Measurements from ENCODE around the gene SEC11A. TPM values are rescaled to one million over a fixed set of nuclear protein-coding genes. Genes with fewer than 3 reads are reported as not detected.
A peak's percentile ranks its signal among the peaks of the same experiment; 100 is the strongest.

The SEC11A gene
- total RNA-seq, 2 experiments from 2014 or later = 117 to 119 TPM

DNA sequence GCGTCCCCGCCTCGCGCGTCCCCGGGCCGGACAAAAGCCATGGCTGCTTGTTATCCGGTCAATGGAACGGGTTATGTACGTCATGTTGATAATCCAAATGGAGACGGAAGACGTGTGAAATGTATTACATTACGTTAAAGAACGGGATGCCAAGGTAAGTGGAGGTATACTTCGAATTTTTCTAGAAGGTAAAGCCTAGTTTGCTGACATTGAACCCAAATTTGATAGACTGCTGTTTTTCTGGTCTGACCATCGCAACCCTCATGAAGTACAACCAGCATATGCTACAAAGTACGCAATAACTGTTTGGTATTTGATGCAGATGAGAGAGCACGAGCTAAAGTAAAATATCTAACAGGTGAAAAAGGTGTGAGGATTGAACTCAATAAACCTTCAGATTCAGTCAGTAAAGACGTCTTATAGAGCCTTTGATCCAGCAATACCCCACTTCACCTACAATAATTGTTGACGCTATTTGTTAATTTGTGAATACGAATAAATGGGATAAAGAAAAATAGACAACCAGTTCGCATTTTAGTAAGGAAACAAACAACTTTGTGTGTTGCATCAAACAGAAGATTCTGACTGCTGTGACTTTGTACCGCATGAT is 81.6 kb downstream of the SEC11A start:
- H3K4me1 Mint-ChIP-seq (ENCODE audit: low read depth) = peaks cover 52% of the 10 kb centered on the region
- H3K4me3 Mint-ChIP-seq = peak overlapping the region; percentile 88
- no peaks in the 10 kb centered on the region for H3K27me3 Mint-ChIP-seq (ENCODE audit: low read depth)
- no peak for ATAC-seq
- POLR2A ChIA-PET = interaction anchor here (0.8 to 2.3 kb wide), 4 partner anchors 20 to 101 kb away, joined by 3 to 9 read pairs (median 4); partner anchors contain the start of gene WDR73
- peaks cover 35% of the 10 kb centered on the region for H3K36me3 Mint-ChIP-seq (ENCODE audit: low read depth)
- CTCF ChIA-PET = interaction anchor here (0.6 to 3.2 kb wide), 13 partner anchors 9 to 294 kb away, joined by 3 to 46 read pairs (median 4); partner anchors contain the start of genes WDR73 and ZSCAN2
- no peaks in the 10 kb centered on the region for H3K9me3 Mint-ChIP-seq (ENCODE audit: insufficient read depth)
- no peak for DNase-seq
- H3K27ac Mint-ChIP-seq = peak overlapping the region; percentile 73

DNA sequence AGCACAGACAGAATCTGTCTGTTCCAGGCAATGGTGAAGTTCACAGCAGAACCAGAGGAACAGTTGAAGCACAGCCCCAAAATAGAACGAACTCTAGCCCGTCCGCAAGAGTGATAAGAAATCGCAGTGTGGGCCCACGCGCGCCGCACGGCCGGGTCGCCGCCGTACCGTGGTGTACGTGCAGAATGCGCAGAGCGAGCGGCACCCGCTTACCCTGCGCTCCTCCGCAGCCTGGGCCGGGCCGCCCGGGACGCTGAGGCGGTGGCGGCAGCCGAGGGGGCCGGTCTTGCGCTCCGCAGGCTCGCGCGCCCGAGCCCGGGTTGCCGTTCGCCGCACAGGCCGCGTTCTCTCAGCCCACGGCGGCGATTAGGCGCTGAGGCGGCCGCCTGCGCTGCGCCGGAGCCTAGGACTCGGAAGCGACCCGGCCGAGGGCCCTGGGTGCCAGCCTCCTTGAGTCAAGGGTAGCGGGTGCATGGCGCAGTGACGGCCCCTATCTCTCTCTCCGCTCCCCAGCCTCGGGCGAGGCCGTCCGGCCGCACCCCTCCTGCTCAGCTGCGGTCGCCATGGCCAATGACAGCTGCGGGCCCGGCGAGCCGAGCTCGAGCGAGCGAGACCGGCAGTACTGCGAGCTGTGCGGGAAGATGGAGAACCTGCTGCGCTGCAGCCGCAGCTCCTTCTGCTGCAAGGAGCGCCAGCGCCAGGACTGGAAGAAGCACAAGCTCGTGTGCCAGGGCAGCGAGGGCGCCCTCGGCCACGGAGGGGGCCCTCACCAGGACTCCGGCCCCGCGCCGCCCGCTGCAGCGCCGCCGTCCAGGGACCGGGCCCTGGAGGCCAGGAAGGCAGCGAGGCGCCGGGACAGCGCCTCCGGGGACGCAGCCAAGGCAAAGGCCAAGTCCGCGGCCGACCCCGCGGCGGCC is 82.4 kb downstream of the SEC11A start:
- Mint-ChIP-seq H3K4me3 (peak overlapping the region; percentile 88), H3K4me1 (ENCODE audit: low read depth) (peaks cover 55% of the 10 kb centered on the region), H3K9me3 (ENCODE audit: insufficient read depth) (no peaks in the 10 kb centered on the region), H3K36me3 (ENCODE audit: low read depth) (peaks cover 31% of the 10 kb centered on the region), H3K27me3 (ENCODE audit: low read depth) (no peaks in the 10 kb centered on the region), H3K27ac (peak overlapping the region; percentile 94)
- ATAC-seq = peak; percentile 58
- ChIA-PET POLR2A (interaction anchor here (0.8 to 2.3 kb wide), 2 partner anchors 35 to 102 kb away, joined by 3 to 9 read pairs; no protein-coding TSS in a partner anchor), CTCF (interaction anchor here (0.6 to 3.2 kb wide), 8 partner anchors 12 to 295 kb away, joined by 3 to 46 read pairs (median 6); partner anchors contain the start of genes WDR73 and ZSCAN2)
- DNase-seq = peak; percentile 73

DNA sequence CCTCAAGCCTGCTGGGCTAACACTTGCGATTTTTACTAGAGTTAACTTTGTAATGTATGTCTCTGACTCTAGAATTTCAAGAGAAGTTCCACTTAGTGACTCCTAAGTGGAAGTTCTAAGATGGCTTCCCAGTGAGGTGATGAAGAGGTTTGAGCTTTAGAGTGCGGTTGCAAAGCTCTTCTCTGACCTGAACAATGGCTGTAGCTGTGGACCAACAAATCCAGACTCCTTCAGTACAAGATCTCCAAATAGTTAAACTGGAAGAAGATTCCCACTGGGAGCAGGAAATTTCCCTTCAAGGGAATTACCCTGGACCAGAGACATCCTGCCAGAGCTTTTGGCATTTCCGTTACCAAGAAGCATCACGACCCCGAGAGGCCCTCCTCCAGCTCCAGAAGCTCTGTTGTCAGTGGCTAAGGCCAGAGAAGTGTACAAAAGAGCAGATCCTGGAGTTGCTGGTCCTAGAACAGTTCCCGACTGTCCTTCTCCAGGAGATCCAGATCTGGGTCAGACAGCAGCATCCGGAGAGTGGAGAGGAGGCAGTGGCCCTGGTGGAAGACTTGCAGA is 84.2 kb downstream of the SEC11A start:
- Mint-ChIP-seq H3K4me3 (peak overlapping the region; percentile 88), H3K9me3 (ENCODE audit: insufficient read depth) (no peaks in the 10 kb centered on the region), H3K27ac (peak overlapping the region; percentile 97), H3K4me1 (ENCODE audit: low read depth) (peaks cover 47% of the 10 kb centered on the region), H3K36me3 (ENCODE audit: low read depth) (peaks cover 21% of the 10 kb centered on the region), H3K27me3 (ENCODE audit: low read depth) (no peaks in the 10 kb centered on the region)
- CTCF ChIA-PET = interaction anchor here (0.9 to 6.0 kb wide), 10 partner anchors 20 to 296 kb away, joined by 3 to 79 read pairs (median 5); partner anchors contain the start of gene ZSCAN2
- DNase-seq (no peak), ATAC-seq (peak; percentile 1)
- POLR2A ChIA-PET = interaction anchor here (0.8 to 5.1 kb wide), 10 partner anchors 9 to 85 kb away, joined by 3 to 23 read pairs (median 6); partner anchors contain the start of genes SEC11A, WDR73 and ZSCAN2

DNA sequence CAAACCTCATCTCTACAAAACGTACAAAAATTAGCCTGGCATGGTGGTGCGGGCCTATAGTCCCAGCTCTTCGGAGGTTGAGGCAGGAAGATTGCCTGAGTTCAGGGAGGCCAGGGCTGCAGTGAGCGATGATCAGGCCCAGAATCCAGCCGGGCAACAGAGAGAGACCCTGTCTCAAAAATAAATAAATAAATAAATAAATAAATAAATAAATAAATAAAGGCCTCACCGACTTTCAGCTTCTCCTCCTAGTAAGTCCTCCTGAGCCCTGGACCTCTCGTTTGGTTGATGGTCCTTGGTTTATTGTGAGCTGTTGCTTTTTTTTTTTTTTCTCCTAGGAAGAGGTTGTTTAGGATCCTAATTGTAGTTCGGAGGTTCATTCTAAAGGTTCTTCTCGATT is 86.9 kb downstream of the SEC11A start:
- Mint-ChIP-seq H3K36me3 (ENCODE audit: low read depth) (peaks cover 15% of the 10 kb centered on the region), H3K9me3 (ENCODE audit: insufficient read depth) (no peaks in the 10 kb centered on the region), H3K27me3 (ENCODE audit: low read depth) (no peaks in the 10 kb centered on the region), H3K4me1 (ENCODE audit: low read depth) (peaks cover 25% of the 10 kb centered on the region), H3K4me3 (no peak overlapping the region), H3K27ac (no peak overlapping the region)
- CTCF ChIA-PET = interaction anchor here (1.4 to 6.0 kb wide), 2 partner anchors 24 to 30 kb away, joined by 3 to 79 read pairs; partner anchors contain the start of gene ZSCAN2
- ATAC-seq (no peak), DNase-seq (no peak)
- POLR2A ChIA-PET = interaction anchor here (5.1 kb wide), 1 partner anchor 24 kb away, joined by 23 read pairs; no protein-coding TSS in a partner anchor

DNA sequence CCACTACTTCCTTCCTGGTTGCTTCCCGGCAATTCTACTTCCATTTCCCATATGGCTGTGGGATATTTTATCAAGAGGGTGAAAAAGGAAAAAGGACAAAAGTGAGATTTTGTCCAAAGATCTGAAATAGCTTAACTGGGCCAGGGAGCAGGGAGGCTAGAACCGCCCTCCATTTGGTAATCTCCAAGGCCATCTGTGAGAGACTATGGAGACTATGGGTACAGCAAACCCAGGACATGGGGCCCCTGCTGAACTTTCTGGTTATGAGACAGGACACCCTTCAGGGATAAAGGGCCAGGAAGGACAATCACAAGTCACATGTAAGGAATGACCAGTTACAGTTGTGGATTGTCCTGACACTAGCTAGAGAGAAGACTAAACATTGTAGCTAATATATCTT is 90.8 kb downstream of the SEC11A start:
- Mint-ChIP-seq H3K4me1 (ENCODE audit: low read depth) (peaks cover 4% of the 10 kb centered on the region), H3K27ac (no peak overlapping the region), H3K27me3 (ENCODE audit: low read depth) (no peaks in the 10 kb centered on the region), H3K9me3 (ENCODE audit: insufficient read depth) (peaks cover 17% of the 10 kb centered on the region), H3K36me3 (ENCODE audit: low read depth) (peaks cover 40% of the 10 kb centered on the region), H3K4me3 (no peak overlapping the region)
- ATAC-seq = no peak
- ChIA-PET CTCF (no interaction called here), POLR2A (no interaction called here)
- no peak for DNase-seq

DNA sequence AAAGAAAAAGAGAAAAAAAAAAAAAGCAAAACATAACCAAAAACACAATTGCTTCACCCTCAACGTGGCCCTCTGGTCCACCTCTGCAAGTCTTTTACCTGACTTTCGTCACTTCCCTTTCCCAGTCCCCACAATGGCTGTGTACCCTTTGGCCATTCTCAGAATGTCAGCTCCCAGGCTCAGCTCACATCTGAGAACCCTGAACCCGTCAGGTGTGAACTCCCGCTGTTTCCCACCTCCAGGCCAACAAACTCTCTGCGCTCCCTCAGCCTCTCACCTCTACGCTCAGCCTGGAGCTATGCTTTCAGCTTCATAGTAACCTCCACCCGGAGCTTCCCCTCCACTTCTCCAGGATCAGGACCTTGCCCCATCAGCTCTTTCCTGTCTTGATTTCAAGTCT is 91.6 kb downstream of the SEC11A start:
- Mint-ChIP-seq H3K4me3 (no peak overlapping the region), H3K36me3 (ENCODE audit: low read depth) (peaks cover 46% of the 10 kb centered on the region), H3K4me1 (ENCODE audit: low read depth) (peaks cover 3% of the 10 kb centered on the region), H3K27ac (no peak overlapping the region), H3K9me3 (ENCODE audit: insufficient read depth) (peaks cover 25% of the 10 kb centered on the region), H3K27me3 (ENCODE audit: low read depth) (no peaks in the 10 kb centered on the region)
- no peak for DNase-seq
- no peak for ATAC-seq
- CTCF ChIA-PET = interaction anchor here (1.2 kb wide), 1 partner anchor 25 kb away, joined by 3 read pairs; no protein-coding TSS in a partner anchor
- POLR2A ChIA-PET = no interaction called here

DNA sequence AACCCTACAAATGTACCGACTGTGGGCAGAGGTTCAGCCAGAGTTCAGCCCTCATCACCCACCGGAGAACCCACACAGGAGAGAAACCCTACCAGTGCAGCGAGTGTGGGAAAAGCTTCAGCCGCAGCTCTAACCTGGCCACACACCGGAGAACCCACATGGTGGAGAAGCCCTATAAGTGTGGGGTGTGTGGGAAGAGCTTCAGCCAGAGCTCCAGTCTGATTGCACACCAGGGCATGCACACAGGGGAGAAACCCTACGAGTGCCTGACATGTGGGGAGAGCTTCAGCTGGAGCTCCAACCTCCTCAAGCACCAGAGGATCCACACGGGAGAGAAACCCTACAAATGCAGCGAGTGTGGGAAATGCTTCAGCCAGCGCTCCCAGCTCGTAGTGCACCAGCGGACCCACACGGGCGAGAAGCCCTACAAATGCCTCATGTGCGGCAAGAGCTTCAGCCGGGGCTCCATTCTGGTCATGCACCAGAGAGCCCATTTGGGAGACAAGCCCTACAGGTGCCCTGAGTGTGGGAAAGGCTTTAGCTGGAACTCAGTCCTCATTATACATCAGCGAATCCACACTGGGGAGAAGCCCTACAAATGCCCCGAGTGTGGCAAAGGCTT is 94.5 kb downstream of the SEC11A start:
- POLR2A ChIA-PET = interaction anchor here (0.8 to 1.9 kb wide), 4 partner anchors 10 to 33 kb away, joined by 3 to 4 read pairs (median 4); partner anchors contain the start of gene WDR73
- no peak for ATAC-seq
- Mint-ChIP-seq H3K36me3 (ENCODE audit: low read depth) (peaks cover 47% of the 10 kb centered on the region), H3K27me3 (ENCODE audit: low read depth) (no peaks in the 10 kb centered on the region), H3K4me1 (ENCODE audit: low read depth) (no peaks in the 10 kb centered on the region), H3K9me3 (ENCODE audit: insufficient read depth) (peaks cover 26% of the 10 kb centered on the region), H3K27ac (no peak overlapping the region), H3K4me3 (no peak overlapping the region)
- CTCF ChIA-PET = interaction anchor here (1.6 to 1.8 kb wide), 2 partner anchors 9 to 34 kb away, joined by 5 to 6 read pairs; no protein-coding TSS in a partner anchor
- DNase-seq = no peak

DNA sequence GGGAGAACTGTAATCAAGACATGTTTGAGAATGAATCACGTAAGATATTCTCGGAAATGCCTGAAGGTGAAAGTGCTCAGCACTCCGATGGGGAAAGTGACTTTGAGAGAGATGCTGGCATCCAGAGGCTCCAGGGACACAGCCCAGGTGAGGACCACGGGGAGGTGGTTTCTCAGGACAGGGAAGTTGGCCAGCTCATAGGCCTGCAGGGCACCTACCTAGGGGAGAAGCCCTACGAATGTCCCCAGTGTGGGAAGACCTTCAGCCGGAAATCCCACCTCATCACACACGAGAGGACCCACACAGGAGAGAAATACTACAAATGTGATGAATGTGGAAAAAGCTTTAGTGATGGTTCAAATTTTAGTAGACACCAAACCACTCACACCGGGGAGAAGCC is 95.3 kb downstream of the SEC11A start:
- H3K36me3 Mint-ChIP-seq (ENCODE audit: low read depth) = peaks cover 48% of the 10 kb centered on the region
- H3K27me3 Mint-ChIP-seq (ENCODE audit: low read depth) = no peaks in the 10 kb centered on the region
- no peak overlapping the region for H3K27ac Mint-ChIP-seq
- H3K9me3 Mint-ChIP-seq (ENCODE audit: insufficient read depth) = peaks cover 26% of the 10 kb centered on the region
- DNase-seq (no peak), ATAC-seq (no peak)
- CTCF ChIA-PET = interaction anchor here (1.6 to 1.8 kb wide), 2 partner anchors 10 to 33 kb away, joined by 5 to 6 read pairs; no protein-coding TSS in a partner anchor
- H3K4me3 Mint-ChIP-seq = no peak overlapping the region
- POLR2A ChIA-PET = interaction anchor here (0.8 kb wide), 1 partner anchor 34 kb away, joined by 4 read pairs; the partner anchor contains the start of gene WDR73
- H3K4me1 Mint-ChIP-seq (ENCODE audit: low read depth) = no peaks in the 10 kb centered on the region

Other genes starting within 250 kb of the SEC11A start
- gene ZSCAN2, start 115.1 kb downstream of the SEC11A start, total RNA-seq = 1 to 10 TPM; 6.5 to 6.7 TPM
- gene WDR73, start 61.9 kb downstream of the SEC11A start, total RNA-seq = 10 to 100 TPM; 22.1 to 23.8 TPM
- gene NMB, start 57.9 kb downstream of the SEC11A start, total RNA-seq = 1 to 10 TPM; 3.3 to 4.1 TPM
- 10 to 100 TPM; 36.5 to 36.6 TPM for gene ZNF592, start 32.5 kb upstream of the SEC11A start, total RNA-seq
- gene ALPK3, start 101.2 kb upstream of the SEC11A start, total RNA-seq = under 1 TPM; 0.18 to 0.24 TPM
- not detected for gene SLC28A1, start 168.5 kb upstream of the SEC11A start, total RNA-seq